HG02852 (cell line): ENCODE data around the gene PIM3.
"Not testable (repeated sequence)": the region's sequence is repeated elsewhere in the genome, so short reads cannot be mapped to it uniquely, and the experiment has no call there.

ENCODE experiments used
- ATAC-seq: cut with Tn5 transposase; IDR thresholded peaks from one replicate; pipeline ENCODE4 v1.9.1; 2021; ENCODE audit warnings: mild to moderate bottlenecking, moderate library complexity; ENCODE audit not compliant: unreplicated experiment

PIM3 gene

GRCh38 chr22:49981799-49982198 lies 21.2 kb downstream of the PIM3 start:
- ATAC-seq, result not testable (repeated sequence)

GRCh38 chr22:49983148-49984042 lies 22.8 kb downstream of the PIM3 start:
- no peak for ATAC-seq

- ATAC-seq, result no peak
Observed at GRCh38 chr22:49986325-49986724, 25.8 kb downstream of the PIM3 start.

- not testable (repeated sequence) for ATAC-seq
Observed at GRCh38 chr22:49989826-49990225, 29.3 kb downstream of the PIM3 start.

- ATAC-seq, result no peak
Observed at GRCh38 chr22:49991167-49991566, 30.6 kb downstream of the PIM3 start.

- ATAC-seq, result no peak
Observed at GRCh38 chr22:49991907-49992533, 31.4 kb downstream of the PIM3 start.

GRCh38 chr22:49992921-49993648 lies 32.5 kb downstream of the PIM3 start:
- no peak for ATAC-seq

- ATAC-seq, result no peak
Observed at GRCh38 chr22:49993649-49994360, 33.2 kb downstream of the PIM3 start.

GRCh38 chr22:49994361-49995040 lies 33.9 kb downstream of the PIM3 start:
- no peak for ATAC-seq

- no peak for ATAC-seq
Observed at GRCh38 chr22:49995041-49995360, 34.4 kb downstream of the PIM3 start.

GRCh38 chr22:49995361-49996118 lies 35.0 kb downstream of the PIM3 start:
- no peak for ATAC-seq

- ATAC-seq, result no peak
Observed at GRCh38 chr22:49996119-49996517, 35.5 kb downstream of the PIM3 start.

GRCh38 chr22:49996518-49997250 lies 36.1 kb downstream of the PIM3 start:
- no peak for ATAC-seq

- no peak for ATAC-seq
Observed at GRCh38 chr22:49997251-49997599, 36.7 kb downstream of the PIM3 start.

- ATAC-seq, result no peak
Observed at GRCh38 chr22:49997932-49998717, 37.6 kb downstream of the PIM3 start.

- ATAC-seq, result no peak
Observed at GRCh38 chr22:49998718-49999062, 38.1 kb downstream of the PIM3 start.

- ATAC-seq, result no peak
Observed at GRCh38 chr22:49999063-49999945, 38.7 kb downstream of the PIM3 start.
